GM21367 (cell line): ENCODE results near the gene NAA15.
"Not testable (repeated sequence)": the region's sequence is repeated elsewhere in the genome, so short reads cannot be mapped to it uniquely, and the experiment has no call there.

Source experiments
- ATAC-seq: cut with Tn5 transposase; IDR thresholded peaks from one replicate; pipeline ENCODE4 v1.9.1; 2021; ENCODE audit not compliant: unreplicated experiment

NAA15 gene

DNA sequence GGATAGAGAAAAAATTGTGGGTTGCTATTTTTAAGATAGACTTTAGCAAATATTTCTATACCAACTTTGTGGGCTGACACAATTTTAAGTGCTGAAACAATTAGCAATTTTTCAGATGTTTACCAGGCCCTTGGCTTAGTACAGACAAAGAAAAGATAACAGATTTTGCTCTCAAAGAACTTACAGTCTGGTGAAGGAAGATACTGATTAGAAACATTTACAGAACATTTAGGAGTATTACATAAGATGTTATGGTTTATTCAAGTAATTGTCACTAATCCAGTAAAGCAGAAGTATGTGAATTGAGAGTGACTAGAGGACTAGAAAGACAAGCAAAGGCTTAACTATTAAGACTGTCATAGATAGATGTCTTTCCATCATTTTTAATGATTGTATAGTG is 36.3 kb downstream of the NAA15 start:
- ATAC-seq: no peak

DNA sequence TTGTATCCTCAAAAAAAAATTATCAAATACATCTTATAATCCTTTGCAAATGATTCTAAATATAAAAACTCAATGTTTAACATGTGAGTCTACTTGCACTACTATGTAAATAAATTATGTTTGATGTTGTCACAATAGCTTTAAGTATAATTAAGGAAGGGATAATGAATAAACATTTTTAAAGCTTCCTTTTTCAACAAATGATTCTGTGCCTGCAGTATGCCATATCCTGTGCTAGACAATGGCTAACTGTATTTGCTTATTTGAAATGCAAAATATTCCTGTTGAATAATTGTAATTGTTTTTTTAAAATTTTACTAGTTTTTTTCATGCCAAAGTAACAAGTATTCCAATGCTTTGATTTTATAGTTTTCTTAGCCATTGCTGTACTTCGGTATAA is 60.0 kb downstream of the NAA15 start:
- ATAC-seq: no peak

DNA sequence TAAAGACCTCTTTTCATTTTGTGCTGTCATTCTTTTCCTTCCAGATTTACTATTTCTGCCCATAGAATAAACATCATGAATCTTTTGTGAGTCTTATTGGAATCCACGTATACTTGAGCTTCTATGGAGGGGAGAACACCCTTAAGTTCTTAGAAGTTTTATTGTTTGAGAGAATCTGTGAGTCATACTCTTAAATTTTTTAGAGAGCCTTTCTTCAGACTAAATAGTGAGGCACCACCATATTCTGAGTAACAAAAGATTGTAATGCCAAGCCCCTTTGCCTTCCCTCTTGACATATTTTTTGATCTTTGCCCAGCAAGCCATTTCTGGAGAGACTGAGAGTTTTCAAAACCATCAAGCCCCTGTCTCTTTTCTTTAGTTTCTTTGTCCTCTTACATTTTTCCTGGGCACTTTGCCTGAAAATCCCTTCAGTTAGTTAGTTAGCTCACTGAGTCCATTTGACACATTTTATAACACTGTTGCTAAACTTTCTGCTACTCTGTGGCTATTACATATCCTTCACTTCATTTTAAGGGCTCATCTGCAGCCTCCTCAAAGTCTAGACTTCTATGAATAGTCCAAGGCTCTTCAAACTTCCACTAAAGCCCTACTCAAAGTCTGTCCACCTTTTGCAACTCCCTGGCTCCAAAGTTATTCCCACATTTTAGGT is 66.3 kb downstream of the NAA15 start:
- ATAC-seq: no peak

DNA sequence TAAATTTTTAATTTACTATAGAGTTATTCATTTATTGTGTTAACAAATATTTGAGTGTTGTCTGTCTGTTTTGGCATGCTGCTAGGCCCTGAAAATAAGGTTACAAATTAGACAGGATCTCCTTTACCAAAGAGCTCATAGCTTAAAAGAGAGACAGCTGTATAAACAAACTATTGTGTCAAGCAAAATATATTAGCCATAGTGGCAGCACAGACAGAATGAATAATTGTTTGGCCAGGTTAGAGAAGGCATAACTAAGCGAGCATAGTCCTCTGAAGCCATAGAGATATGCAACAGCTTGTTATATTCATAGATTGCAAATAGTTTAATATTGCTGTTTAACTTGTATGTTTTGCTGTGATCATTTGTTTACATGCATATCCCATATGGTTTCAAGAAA is 67.7 kb downstream of the NAA15 start:
- ATAC-seq: no peak

DNA sequence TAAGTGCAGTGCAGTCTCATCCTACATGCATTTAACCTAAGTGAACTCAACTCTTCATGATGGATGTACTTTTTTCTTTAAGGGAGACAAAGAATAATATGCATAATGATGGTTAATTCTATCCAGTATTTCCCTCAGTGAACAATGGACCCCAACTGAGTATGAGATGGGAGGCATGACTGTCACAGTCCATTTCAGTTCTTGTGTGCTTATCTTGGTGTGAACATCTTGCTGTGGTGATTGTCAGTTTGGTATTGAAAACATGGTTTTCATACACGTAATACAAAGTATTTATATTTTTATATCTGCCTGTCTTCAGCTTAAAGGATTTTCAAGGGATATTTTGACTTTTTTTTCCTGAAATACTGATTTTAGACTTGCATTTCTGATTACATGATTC is 72.9 kb downstream of the NAA15 start:
- ATAC-seq: no peak

DNA sequence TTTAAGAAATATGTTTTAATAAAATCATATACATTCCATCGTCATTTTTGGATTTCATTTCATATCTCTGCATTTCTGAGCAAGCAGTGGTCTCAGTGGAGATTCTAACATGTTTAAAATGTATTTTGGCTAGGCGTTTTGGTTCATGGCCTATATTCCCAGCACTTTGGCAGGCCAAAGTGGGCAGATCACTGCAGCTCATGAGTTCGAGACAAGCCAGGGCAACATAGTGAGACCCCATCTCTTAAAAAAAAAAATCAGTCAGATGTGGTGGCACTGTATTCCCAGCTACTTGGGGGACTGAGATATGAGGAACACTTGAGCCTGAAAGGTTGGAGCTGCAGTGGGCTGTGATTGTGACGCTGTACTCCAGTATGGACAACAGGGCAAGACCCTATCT is 85.1 kb downstream of the NAA15 start:
- no peak for ATAC-seq

DNA sequence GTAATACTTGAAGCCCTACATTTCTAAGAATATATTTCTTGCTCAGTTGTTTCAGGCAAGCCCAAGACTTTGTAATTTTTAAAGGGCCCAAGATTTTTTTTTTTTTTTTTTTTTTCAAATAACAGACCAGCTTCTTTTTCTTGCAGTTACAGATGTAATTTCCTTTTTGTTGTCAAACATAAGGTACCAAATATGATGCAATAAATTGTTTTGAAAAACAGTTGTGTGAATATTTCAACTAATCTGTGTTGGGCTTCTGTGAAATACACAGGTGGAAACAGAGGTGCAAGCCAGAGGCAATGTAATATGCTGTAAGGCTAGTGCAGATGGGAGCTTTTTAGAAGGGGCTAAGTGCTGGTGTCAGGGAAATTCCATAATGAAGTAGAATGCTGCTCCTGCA is 87.8 kb downstream of the NAA15 start:
- ATAC-seq: no peak

DNA sequence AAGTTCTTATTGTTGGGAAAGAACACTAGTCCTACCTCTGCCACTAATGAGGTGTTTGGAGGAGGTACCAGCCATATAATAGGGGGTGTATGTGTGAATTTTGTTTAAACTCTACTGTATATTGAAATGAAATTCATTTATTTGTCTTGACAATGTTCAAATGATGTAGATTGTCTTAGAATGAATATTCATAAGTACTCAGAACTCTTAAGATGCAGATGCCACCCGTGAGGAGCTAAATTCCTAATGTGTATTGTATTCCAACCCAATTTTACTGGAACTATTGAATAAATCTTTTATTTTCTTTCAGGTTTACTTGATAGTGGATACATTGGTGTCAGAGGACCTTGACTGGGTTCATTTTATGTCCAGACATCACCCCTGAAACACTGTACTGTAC is 88.7 kb downstream of the NAA15 start:
- no peak for ATAC-seq

DNA sequence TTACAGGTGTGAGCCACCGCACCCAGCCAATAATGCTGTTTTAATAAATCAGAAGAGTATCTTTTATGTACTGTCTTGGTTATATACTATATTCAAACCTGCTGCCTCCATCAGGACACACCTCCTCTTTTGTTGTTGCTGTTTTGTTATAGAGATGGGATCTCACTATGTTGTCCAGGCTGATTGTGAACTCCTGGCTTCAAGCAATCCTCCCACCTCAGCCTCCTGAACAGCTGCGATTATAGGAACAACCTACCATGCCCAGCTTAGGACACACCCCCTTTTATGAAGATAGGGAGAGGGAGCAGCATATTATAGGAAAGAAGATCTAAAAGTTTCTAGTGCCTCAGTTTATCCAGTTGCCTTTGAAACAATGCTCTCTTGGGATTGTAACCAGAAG is 90.4 kb downstream of the NAA15 start:
- no peak for ATAC-seq

DNA sequence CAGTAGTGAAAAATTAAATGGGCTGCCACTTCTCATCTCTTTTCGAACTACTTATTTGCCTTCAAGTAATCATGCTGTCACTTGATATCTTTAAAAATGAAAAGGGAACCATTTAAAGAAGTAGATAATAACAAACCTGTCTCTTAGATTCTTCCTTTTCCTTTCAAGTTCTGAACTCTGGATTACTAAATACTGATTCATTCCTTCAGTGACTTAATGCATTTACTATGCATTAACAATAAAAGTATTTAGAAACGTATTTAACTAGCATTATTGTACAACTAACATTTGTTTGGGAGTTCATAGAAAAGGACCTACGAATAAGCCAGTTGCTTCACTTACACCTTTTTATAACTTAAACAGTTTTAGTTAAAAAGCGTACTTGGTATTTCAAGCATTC is 91.5 kb downstream of the NAA15 start:
- no peak for ATAC-seq

DNA sequence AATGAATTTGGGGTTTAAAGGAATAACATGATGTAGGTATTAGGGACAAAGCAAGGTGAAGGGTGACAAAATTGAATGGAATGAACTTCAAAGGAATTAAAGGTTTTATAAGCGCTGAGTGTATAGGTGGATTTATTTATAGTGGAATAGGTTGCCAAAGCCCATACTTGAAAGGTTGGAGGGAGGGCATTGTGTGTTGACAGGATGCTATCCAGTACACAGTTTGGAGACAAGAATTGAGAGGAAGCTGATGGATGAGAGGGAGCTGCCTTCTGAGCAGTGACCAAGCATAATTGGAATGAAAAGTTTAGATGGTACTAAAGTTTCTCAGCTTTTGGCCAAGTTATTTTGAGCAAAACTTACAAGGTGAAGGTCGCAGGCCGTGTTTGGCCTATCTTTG is 100.1 kb downstream of the NAA15 start:
- ATAC-seq: no peak

DNA sequence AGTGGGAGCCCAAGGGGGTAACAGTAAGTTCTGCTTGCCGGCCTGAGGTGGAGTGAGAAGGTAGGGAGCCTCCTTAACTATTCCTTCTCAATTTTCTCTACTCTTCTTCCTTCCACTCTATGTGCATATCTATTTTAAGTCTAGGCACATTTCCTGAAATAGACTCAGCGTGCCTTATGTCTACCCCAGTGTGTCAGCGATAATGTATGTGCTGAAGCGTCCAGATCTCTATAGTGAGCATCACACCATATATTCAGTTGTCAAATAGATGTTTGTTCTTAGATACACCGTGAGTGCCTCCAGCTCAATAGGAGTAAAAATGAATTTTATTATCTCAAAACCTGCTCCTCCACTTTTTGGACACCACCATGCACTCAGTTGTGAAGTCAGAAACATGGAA is 101.1 kb downstream of the NAA15 start:
- ATAC-seq: no peak

DNA sequence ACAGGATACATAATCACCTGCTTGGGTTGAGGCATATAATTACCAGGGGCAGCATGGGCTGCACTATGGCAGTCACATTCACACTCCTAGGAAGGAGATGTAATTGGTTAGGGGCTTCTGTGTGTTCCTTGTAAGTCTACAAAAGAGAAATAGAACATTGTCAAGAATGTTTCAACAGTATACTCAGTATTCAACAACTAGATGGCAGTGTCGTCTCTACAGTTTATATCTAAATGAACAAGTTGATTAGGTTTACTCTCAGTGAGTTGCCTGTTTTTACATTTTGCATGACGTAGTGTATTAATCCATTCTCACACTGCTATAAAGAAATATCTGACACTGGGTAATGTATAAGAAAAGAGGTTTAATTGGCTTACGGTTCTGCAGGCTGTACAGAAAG is 102.2 kb downstream of the NAA15 start:
- ATAC-seq: no peak

DNA sequence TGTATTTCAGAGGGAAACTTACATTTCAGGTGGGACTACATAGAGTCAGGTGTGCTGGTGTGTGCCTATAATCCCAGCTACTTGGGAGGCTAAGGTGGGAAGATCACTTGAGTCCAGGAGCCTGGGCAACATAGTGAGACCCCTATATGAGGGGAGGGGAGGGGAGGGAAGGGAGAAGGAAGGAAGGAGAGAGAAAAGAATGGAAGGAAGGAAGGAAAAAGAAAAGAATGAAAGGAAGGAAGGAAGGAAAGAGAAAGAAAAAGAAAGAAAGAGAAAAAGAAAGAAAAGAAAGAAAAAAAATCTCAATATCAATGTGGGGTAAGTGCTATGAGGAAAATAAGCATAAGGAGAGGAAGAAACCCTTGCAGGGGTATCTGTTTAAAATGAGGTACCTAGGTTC is 109.0 kb downstream of the NAA15 start:
- ATAC-seq: no peak

DNA sequence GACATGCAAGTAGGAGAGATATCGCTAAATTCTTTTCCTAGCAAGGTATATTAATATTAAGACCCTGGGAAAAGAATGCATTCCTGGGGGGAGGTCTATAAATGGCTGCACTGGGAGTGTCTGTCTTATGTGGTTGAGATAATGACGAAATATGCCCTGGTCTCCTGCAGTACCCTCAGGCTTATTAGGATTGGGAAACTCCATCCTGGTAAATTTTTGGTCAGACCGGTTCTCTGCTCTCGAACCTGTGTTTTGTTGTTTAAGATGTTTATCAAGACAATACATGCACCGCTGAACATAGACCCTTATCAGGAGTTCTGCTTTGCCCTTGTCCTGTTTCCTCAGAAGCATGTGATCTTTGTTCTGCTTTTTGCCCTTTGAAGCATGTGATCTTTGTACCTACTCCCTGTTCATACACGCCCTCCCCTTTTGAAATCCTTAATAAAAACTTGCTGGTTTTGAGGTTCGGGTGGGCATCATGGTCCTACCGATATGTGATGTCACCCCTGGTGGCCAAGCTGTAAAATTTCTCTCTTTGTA is 113.4 kb downstream of the NAA15 start:
- ATAC-seq: not testable (repeated sequence)

DNA sequence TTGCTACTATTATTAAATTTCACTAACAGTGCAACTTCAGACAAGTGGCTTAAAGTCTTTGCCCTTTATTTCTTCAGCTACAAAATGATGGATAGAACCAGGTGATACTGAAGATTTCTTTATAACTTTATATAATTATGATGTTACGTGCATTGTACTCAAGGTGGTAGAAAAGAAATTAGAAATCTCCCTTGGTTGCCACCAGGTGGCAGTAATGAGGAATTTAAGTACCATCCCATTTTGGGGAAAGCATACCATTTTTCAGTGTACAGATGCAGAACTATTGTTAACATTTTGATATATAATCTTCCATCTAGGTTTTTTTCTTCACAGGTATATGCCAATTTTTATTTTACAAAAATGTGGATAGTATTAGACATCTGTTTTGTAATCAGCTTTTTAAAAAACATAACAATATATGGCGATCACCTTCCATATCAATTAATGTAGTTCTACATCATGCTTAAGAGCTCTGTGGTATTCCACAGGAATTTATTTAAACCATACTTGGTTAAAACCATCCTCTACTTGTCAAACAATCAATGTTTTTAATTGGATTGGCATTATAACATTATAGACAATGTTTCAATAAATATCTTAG is 114.9 kb downstream of the NAA15 start:
- no peak for ATAC-seq

DNA sequence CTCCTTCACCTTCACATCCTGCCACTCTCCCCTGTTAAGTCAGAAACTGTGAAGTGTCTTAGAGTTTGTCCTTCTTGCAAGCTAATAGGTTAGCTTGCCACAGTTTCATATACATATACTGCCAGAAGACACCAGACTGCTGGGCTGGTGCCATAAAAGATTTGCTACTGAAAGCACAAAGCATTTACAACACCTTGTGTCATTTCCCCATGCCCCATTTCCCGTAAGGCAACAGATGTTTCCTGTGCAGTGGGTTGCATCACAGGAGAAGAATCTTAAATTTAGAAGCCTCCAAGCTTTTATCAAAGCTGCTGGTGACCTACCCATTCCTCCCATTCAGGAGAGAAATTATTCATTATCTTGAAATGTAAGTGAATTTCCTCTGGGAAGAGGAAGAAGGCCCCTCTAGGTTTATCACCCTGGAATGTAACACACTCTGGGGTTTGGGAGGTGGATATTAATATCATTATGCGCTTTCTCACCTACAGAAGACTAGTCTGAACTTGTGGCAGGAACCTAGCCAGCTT is 118.1 kb downstream of the NAA15 start:
- ATAC-seq: peak; percentile 92

DNA sequence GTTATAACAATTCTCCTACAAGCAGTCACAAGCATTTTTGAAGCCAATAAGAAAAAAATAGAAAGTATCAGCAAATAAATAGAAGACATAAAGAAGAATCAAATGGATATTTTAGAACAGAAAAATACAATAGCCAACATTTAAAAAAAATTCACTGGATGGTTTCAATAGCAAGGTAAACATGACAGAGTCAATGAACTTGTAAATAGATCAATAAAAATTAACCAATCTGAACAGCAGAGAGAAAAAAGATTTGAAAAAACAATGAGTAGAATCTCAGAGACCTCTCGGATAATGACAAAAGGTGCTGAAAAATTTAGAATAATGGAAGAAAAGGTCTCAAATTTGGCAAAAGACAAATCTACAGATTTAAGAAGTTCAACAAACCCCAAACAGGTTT is 119.3 kb downstream of the NAA15 start:
- no peak for ATAC-seq

DNA sequence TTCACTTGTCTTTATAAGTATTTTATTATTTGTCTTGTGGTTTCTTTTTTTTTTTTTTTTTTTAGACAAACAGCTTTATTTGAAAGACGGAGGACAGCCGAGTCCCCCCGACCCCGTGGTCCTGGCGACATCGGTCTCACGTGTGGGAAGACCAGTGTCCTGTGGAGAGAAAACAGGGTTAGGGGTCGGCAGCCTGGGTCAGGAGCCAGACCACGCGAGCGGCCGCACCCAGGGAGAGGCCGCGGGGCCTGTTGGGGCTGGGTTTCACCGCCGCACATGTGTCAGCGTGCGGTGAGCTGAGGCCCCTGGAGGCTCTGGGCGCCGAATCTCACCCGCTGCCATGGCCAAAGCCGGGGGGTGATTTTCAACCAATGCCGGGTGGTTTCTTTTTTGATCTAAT is 134.8 kb downstream of the NAA15 start:
- no peak for ATAC-seq

DNA sequence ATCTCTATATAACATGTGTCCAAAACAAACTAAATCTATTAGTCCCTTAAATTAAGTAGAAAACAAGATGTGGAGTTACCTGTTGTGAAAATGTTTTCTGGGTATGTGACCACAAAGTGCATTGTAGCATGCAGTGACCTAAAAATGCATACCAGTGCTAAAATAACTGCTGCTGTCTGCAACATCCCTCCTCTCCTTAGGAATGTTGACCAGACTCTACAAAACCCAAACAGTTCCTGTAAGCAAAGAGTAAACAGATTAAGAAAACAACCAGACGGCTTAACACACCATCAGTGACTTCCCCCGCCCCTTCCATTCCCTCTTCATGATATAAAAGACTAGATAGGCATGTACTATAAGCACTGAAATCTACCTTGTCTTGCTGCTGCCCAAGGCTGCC is 136.8 kb downstream of the NAA15 start:
- ATAC-seq: no peak

DNA sequence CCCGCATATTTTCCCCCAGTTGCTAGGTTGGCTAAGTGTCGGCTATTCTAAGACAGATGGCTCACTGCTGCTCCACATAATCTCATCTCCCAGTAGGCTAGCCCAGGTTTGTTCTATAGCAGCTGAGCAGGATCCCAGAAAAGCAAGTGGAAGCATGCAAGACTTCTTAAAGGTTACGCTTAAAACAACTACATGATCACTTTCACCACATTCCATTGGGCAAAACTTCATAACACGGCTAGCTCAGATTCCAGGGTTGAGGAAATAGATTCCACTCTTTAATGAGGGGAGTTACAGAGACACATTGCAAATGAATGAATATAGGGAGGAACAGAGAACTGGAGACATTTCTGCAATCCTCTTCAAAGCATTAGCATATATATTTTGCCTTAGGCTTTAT is 139.7 kb downstream of the NAA15 start:
- ATAC-seq: no peak

DNA sequence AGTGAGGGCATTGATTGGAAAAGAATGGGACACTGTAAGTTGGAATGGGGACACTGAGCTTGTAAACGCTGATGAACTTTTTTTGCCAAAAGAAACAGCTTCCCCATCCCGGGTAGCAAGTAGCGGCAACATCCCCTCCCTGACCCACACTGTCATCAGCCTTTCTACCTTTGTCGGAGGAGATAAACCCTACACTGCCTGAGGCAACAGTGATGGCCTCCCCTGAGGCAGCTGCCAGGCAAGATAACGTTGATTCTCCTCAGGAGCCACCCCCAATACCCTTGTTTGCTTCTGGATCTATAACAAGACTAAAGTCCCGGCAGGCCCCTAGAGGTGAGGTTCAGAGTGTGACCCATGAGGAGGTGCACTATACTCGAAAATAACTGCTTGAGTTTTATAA is 142.4 kb downstream of the NAA15 start:
- ATAC-seq: no peak

DNA sequence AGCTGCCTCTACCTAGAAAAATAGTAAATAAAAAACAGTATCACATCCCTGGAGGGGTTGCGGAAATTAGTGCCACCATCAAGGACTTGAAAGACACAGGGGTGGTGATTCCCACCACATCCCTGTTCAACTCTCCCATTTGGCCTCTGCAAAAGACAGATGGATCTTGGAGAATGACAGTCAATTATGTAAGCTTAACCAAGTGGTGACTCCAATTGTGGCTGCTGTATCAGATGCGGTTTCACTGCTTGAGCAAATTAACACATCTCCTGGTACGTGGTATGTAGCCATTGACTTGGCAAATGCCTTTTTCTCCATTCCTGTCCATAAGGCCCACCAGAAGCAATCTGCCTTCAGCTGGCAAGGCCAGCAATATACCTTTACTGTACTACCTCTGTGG is 143.6 kb downstream of the NAA15 start:
- not testable (repeated sequence) for ATAC-seq
